WTC11 (cell line): Measurements from ENCODE around the gene BLID. TPM values are rescaled to one million over a fixed set of nuclear protein-coding genes. Genes with fewer than 3 reads are reported as not detected.

ENCODE experiments used
- ATAC-seq: fragments of 200-7000 bp; cut with Tn5 transposase; 2 replicates; pipeline ENCODE4 v1.10.0; 2021; ENCODE audit warnings: mild to moderate bottlenecking, moderate library complexity
- CTCF ChIA-PET: fragments of 300-600 bp; sonication (Branson Sonifier 250); formaldehyde crosslinking; loops from one replicate; lab custom pipeline; 2021; ENCODE audit warnings: antibody characterized with exemption; lab: Charles Lee
- POLR2A ChIA-PET: fragments of 350-600 bp; sonication (Branson Sonifier 250); formaldehyde crosslinking; loops from one replicate; lab custom pipeline; 2021; ENCODE audit warnings: antibody characterized with exemption; lab: Charles Lee
- DNase-seq: peaks from one replicate; pipeline ENCODE4 v3.0.0; 2021; ENCODE audit warnings: low spot score
- H3K27ac Mint-ChIP-seq: 2 replicates; pipeline ENCODE4 v1.8.0; 2021; ENCODE audit warnings: mixed read lengths
- H3K27me3 Mint-ChIP-seq: 2 replicates; pipeline ENCODE4 v1.8.0; 2021; ENCODE audit warnings: low read depth, mild to moderate bottlenecking, moderate library complexity, mixed read lengths
- H3K36me3 Mint-ChIP-seq: 2 replicates; pipeline ENCODE4 v1.8.0; 2021; ENCODE audit warnings: mixed read lengths
- H3K4me1 Mint-ChIP-seq: 2 replicates; pipeline ENCODE4 v1.8.0; 2022; ENCODE audit warnings: mixed read lengths
- H3K4me3 Mint-ChIP-seq: 2 replicates; pipeline ENCODE4 v1.8.0; 2021; ENCODE audit warnings: mild to moderate bottlenecking, moderate library complexity, mixed read lengths
- H3K9me3 Mint-ChIP-seq: 2 replicates; pipeline ENCODE4 v1.8.0; 2021; ENCODE audit warnings: mixed read lengths
- ATF1 ChIP-seq: sonication (generic); formaldehyde crosslinking; IDR thresholded peaks from 2 replicates; pipeline ENCODE4 v1.8.1; 2023; ENCODE audit warnings: mild to moderate bottlenecking, moderate library complexity, missing genetic modification reagents
- FOXJ3 ChIP-seq: sonication (generic); formaldehyde crosslinking; IDR thresholded peaks from 2 replicates; pipeline ENCODE4 v1.9.0; 2021; ENCODE audit warnings: missing genetic modification reagents, mild to moderate bottlenecking, borderline replicate concordance
- IRF2 ChIP-seq: sonication (generic); formaldehyde crosslinking; IDR thresholded peaks from 2 replicates; pipeline ENCODE4 v1.8.0; 2022; ENCODE audit warnings: low read depth, missing genetic modification reagents, borderline replicate concordance
- JUN ChIP-seq: sonication (generic); formaldehyde crosslinking; IDR thresholded peaks from 2 replicates; pipeline ENCODE4 v1.8.0; 2023; ENCODE audit warnings: mild to moderate bottlenecking, missing genetic modification reagents
- OVOL2 ChIP-seq: fragments of 250-450 bp; sonication (Bioruptor Pico); IDR thresholded peaks from 2 replicates; pipeline ENCODE4 v1.9.0; 2021; ENCODE audit warnings: mild to moderate bottlenecking, borderline replicate concordance
- PRRX2 ChIP-seq: fragments of 250-450 bp; sonication (Bioruptor Pico); IDR thresholded peaks from 2 replicates; pipeline ENCODE4 v1.8.0; 2021; ENCODE audit warnings: mild to moderate bottlenecking
- TEAD4 ChIP-seq: sonication (generic); formaldehyde crosslinking; IDR thresholded peaks from 2 replicates; pipeline ENCODE4 v1.8.0; 2022; ENCODE audit warnings: mild to moderate bottlenecking, missing genetic modification reagents
- ZBTB21 ChIP-seq: sonication (generic); formaldehyde crosslinking; IDR thresholded peaks from 2 replicates; pipeline ENCODE4 v1.8.1; 2023; ENCODE audit warnings: mild to moderate bottlenecking, missing genetic modification reagents, borderline replicate concordance
- ZNF416 ChIP-seq: fragments of 250-450 bp; sonication (Bioruptor Pico); IDR thresholded peaks from 2 replicates; pipeline ENCODE4 v1.9.0; 2021; ENCODE audit warnings: mild to moderate bottlenecking, inconsistent platforms
- total RNA-seq: library from RNA; stranded (reverse); gene quantifications from 3 replicates; pipeline ENCODE4 v1.2.3, GENCODE V29; 2021
- TF ChIP-seq, protein P1 (sequence below): sonication (generic); formaldehyde crosslinking; IDR thresholded peaks from 2 replicates; pipeline ENCODE4 v1.8.1; 2023; ENCODE audit warnings: mild to moderate bottlenecking, missing genetic modification reagents, borderline replicate concordance
- TF ChIP-seq, protein P2 (sequence below): sonication (generic); formaldehyde crosslinking; IDR thresholded peaks from 2 replicates; pipeline ENCODE4 v1.8.0; 2023; ENCODE audit warnings: missing genetic modification reagents, mild to moderate bottlenecking, borderline replicate concordance
- TF ChIP-seq, protein P3 (sequence below): sonication (generic); formaldehyde crosslinking; IDR thresholded peaks from 2 replicates; pipeline ENCODE4 v1.8.0; 2022; ENCODE audit warnings: mild to moderate bottlenecking, missing genetic modification reagents
- TF ChIP-seq, protein P4 (sequence below): sonication (generic); formaldehyde crosslinking; IDR thresholded peaks from 2 replicates; pipeline ENCODE4 v1.8.1; 2022; ENCODE audit warnings: missing genetic modification reagents, borderline replicate concordance
- TF ChIP-seq, protein P5 (sequence below): fragments of 250-450 bp; sonication (Bioruptor Pico); IDR thresholded peaks from 2 replicates; pipeline ENCODE4 v1.9.0; 2021; ENCODE audit warnings: mild to moderate bottlenecking, borderline replicate concordance
- TF ChIP-seq, protein P6 (sequence below): fragments of 250-450 bp; sonication (Bioruptor Pico); IDR thresholded peaks from 2 replicates; pipeline ENCODE4 v1.9.0; 2021; ENCODE audit warnings: mild to moderate bottlenecking
- TF ChIP-seq, protein P7 (sequence below): sonication (generic); formaldehyde crosslinking; IDR thresholded peaks from 2 replicates; pipeline ENCODE4 v1.8.1; 2023; ENCODE audit warnings: mild to moderate bottlenecking, missing genetic modification reagents, moderate library complexity

Gene BLID
- total RNA-seq, 1 experiment from 2014 or later: not detected

DNA sequence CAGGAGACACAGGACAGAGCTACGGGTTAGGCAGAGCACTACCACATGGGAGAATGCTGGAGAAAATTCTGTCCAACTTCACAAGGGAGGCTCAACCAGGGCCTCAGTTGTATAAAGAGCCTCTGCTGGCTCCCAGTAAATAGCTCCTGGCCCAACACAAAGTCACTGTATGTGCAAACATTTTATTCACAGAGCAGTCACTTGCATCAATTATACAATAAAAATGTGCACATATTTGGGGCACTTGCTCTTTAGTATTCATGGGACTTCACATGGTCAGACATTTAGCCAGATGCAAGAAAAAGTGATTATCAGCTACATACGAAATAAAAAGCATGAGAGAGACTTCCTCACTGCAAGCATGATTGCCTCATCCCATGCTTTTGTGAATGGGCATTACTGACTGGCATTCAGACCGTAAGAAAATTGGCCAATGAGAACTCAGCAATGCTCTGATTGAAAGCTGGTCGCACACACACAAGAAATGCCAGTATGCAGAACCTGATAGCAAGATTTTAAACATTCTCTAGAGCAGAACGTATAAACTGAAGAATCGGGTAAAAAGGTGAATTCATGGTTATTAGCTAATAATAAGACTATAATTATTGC lies 39.4 kb downstream of the BLID start:
- no peak for DNase-seq
- peaks cover 6% of the 10 kb centered on the region for H3K4me1 Mint-ChIP-seq
- ChIA-PET POLR2A (no interaction called here), CTCF (no interaction called here)
- no peaks in the 10 kb centered on the region for H3K9me3 Mint-ChIP-seq
- H3K36me3 Mint-ChIP-seq: no peaks in the 10 kb centered on the region
- H3K27me3 Mint-ChIP-seq: no peaks in the 10 kb centered on the region; the same call in 1 of the 2 replicates
- no peak overlapping the region for H3K27ac Mint-ChIP-seq
- no peak for ATAC-seq
- no peak overlapping the region for H3K4me3 Mint-ChIP-seq
- TF ChIP-seq, protein P1, sequence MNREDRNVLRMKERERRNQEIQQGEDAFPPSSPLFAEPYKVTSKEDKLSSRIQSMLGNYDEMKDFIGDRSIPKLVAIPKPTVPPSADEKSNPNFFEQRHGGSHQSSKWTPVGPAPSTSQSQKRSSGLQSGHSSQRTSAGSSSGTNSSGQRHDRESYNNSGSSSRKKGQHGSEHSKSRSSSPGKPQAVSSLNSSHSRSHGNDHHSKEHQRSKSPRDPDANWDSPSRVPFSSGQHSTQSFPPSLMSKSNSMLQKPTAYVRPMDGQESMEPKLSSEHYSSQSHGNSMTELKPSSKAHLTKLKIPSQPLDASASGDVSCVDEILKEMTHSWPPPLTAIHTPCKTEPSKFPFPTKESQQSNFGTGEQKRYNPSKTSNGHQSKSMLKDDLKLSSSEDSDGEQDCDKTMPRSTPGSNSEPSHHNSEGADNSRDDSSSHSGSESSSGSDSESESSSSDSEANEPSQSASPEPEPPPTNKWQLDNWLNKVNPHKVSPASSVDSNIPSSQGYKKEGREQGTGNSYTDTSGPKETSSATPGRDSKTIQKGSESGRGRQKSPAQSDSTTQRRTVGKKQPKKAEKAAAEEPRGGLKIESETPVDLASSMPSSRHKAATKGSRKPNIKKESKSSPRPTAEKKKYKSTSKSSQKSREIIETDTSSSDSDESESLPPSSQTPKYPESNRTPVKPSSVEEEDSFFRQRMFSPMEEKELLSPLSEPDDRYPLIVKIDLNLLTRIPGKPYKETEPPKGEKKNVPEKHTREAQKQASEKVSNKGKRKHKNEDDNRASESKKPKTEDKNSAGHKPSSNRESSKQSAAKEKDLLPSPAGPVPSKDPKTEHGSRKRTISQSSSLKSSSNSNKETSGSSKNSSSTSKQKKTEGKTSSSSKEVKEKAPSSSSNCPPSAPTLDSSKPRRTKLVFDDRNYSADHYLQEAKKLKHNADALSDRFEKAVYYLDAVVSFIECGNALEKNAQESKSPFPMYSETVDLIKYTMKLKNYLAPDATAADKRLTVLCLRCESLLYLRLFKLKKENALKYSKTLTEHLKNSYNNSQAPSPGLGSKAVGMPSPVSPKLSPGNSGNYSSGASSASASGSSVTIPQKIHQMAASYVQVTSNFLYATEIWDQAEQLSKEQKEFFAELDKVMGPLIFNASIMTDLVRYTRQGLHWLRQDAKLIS (CRISPR knock-in tag): no peak
- TF ChIP-seq JUN (no peak), IRF2 (CRISPR knock-in tag) (no peak), FOXJ3 (CRISPR knock-in tag) (no peak), TEAD4 (CRISPR knock-in tag) (no peak), PRRX2 (CRISPR knock-in tag) (no peak), OVOL2 (CRISPR knock-in tag) (no peak), ZNF416 (CRISPR knock-in tag) (no peak), ZBTB21 (CRISPR knock-in tag) (no peak), ATF1 (no peak)
- TF ChIP-seq, protein P2, sequence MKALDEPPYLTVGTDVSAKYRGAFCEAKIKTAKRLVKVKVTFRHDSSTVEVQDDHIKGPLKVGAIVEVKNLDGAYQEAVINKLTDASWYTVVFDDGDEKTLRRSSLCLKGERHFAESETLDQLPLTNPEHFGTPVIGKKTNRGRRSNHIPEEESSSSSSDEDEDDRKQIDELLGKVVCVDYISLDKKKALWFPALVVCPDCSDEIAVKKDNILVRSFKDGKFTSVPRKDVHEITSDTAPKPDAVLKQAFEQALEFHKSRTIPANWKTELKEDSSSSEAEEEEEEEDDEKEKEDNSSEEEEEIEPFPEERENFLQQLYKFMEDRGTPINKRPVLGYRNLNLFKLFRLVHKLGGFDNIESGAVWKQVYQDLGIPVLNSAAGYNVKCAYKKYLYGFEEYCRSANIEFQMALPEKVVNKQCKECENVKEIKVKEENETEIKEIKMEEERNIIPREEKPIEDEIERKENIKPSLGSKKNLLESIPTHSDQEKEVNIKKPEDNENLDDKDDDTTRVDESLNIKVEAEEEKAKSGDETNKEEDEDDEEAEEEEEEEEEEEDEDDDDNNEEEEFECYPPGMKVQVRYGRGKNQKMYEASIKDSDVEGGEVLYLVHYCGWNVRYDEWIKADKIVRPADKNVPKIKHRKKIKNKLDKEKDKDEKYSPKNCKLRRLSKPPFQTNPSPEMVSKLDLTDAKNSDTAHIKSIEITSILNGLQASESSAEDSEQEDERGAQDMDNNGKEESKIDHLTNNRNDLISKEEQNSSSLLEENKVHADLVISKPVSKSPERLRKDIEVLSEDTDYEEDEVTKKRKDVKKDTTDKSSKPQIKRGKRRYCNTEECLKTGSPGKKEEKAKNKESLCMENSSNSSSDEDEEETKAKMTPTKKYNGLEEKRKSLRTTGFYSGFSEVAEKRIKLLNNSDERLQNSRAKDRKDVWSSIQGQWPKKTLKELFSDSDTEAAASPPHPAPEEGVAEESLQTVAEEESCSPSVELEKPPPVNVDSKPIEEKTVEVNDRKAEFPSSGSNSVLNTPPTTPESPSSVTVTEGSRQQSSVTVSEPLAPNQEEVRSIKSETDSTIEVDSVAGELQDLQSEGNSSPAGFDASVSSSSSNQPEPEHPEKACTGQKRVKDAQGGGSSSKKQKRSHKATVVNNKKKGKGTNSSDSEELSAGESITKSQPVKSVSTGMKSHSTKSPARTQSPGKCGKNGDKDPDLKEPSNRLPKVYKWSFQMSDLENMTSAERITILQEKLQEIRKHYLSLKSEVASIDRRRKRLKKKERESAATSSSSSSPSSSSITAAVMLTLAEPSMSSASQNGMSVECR: no peak
- TF ChIP-seq, protein P3, sequence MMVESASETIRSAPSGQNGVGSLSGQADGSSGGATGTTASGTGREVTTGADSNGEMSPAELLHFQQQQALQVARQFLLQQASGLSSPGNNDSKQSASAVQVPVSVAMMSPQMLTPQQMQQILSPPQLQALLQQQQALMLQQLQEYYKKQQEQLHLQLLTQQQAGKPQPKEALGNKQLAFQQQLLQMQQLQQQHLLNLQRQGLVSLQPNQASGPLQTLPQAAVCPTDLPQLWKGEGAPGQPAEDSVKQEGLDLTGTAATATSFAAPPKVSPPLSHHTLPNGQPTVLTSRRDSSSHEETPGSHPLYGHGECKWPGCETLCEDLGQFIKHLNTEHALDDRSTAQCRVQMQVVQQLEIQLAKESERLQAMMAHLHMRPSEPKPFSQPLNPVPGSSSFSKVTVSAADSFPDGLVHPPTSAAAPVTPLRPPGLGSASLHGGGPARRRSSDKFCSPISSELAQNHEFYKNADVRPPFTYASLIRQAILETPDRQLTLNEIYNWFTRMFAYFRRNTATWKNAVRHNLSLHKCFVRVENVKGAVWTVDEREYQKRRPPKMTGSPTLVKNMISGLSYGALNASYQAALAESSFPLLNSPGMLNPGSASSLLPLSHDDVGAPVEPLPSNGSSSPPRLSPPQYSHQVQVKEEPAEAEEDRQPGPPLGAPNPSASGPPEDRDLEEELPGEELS (CRISPR knock-in tag): no peak
- TF ChIP-seq, protein P4, sequence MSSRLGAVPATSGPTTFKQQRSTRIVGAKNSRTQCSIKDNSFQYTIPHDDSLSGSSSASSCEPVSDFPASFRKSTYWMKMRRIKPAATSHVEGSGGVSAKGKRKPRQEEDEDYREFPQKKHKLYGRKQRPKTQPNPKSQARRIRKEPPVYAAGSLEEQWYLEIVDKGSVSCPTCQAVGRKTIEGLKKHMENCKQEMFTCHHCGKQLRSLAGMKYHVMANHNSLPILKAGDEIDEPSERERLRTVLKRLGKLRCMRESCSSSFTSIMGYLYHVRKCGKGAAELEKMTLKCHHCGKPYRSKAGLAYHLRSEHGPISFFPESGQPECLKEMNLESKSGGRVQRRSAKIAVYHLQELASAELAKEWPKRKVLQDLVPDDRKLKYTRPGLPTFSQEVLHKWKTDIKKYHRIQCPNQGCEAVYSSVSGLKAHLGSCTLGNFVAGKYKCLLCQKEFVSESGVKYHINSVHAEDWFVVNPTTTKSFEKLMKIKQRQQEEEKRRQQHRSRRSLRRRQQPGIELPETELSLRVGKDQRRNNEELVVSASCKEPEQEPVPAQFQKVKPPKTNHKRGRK (CRISPR knock-in tag): no peak
- TF ChIP-seq, protein P5, sequence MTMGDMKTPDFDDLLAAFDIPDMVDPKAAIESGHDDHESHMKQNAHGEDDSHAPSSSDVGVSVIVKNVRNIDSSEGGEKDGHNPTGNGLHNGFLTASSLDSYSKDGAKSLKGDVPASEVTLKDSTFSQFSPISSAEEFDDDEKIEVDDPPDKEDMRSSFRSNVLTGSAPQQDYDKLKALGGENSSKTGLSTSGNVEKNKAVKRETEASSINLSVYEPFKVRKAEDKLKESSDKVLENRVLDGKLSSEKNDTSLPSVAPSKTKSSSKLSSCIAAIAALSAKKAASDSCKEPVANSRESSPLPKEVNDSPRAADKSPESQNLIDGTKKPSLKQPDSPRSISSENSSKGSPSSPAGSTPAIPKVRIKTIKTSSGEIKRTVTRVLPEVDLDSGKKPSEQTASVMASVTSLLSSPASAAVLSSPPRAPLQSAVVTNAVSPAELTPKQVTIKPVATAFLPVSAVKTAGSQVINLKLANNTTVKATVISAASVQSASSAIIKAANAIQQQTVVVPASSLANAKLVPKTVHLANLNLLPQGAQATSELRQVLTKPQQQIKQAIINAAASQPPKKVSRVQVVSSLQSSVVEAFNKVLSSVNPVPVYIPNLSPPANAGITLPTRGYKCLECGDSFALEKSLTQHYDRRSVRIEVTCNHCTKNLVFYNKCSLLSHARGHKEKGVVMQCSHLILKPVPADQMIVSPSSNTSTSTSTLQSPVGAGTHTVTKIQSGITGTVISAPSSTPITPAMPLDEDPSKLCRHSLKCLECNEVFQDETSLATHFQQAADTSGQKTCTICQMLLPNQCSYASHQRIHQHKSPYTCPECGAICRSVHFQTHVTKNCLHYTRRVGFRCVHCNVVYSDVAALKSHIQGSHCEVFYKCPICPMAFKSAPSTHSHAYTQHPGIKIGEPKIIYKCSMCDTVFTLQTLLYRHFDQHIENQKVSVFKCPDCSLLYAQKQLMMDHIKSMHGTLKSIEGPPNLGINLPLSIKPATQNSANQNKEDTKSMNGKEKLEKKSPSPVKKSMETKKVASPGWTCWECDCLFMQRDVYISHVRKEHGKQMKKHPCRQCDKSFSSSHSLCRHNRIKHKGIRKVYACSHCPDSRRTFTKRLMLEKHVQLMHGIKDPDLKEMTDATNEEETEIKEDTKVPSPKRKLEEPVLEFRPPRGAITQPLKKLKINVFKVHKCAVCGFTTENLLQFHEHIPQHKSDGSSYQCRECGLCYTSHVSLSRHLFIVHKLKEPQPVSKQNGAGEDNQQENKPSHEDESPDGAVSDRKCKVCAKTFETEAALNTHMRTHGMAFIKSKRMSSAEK (CRISPR knock-in tag): no peak
- TF ChIP-seq, protein P6, sequence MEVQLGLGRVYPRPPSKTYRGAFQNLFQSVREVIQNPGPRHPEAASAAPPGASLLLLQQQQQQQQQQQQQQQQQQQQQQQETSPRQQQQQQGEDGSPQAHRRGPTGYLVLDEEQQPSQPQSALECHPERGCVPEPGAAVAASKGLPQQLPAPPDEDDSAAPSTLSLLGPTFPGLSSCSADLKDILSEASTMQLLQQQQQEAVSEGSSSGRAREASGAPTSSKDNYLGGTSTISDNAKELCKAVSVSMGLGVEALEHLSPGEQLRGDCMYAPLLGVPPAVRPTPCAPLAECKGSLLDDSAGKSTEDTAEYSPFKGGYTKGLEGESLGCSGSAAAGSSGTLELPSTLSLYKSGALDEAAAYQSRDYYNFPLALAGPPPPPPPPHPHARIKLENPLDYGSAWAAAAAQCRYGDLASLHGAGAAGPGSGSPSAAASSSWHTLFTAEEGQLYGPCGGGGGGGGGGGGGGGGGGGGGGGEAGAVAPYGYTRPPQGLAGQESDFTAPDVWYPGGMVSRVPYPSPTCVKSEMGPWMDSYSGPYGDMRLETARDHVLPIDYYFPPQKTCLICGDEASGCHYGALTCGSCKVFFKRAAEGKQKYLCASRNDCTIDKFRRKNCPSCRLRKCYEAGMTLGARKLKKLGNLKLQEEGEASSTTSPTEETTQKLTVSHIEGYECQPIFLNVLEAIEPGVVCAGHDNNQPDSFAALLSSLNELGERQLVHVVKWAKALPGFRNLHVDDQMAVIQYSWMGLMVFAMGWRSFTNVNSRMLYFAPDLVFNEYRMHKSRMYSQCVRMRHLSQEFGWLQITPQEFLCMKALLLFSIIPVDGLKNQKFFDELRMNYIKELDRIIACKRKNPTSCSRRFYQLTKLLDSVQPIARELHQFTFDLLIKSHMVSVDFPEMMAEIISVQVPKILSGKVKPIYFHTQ (CRISPR knock-in tag): no peak
- TF ChIP-seq, protein P7, sequence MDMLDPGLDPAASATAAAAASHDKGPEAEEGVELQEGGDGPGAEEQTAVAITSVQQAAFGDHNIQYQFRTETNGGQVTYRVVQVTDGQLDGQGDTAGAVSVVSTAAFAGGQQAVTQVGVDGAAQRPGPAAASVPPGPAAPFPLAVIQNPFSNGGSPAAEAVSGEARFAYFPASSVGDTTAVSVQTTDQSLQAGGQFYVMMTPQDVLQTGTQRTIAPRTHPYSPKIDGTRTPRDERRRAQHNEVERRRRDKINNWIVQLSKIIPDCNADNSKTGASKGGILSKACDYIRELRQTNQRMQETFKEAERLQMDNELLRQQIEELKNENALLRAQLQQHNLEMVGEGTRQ (CRISPR knock-in tag): no peak
